Endothelial cell of umbilical vein (primary cell): ENCODE results near the gene CAMK2N1. TPM values are rescaled to one million over a fixed set of nuclear protein-coding genes. Genes with fewer than 3 reads are reported as not detected.

Experiments
- BruUV-seq: library from RNA; stranded (reverse); fragments of 400-500 nt; replicated peaks from 2 replicates; lab custom pipeline; 2021; lab: Mats Ljungman, UMichigan
- CTCF ChIA-PET: fragments of 300-600, 350-600 bp; sonication (Branson Sonifier 250); formaldehyde crosslinking; loops from one replicate; lab custom pipeline; 2021; ENCODE audit warnings: antibody characterized with exemption, inconsistent platforms; lab: Charles Lee
- POLR2A ChIA-PET: fragments of 300-600, 350-600 bp; sonication (Branson Sonifier 250); formaldehyde crosslinking; loops from one replicate; lab custom pipeline; 2021; ENCODE audit warnings: antibody characterized with exemption, inconsistent platforms; lab: Charles Lee
- DNase-seq: peaks from one replicate; pipeline ENCODE4 v3.0.0-alpha.2; 2011; ENCODE audit warnings: low read depth, low spot score
- FAIRE-seq: peaks from 2 replicates; lab custom pipeline; 2011; peaks lifted over from hg19 to GRCh38; lab: Jason Lieb, UNC
- H2AFZ ChIP-seq: 2 replicates; pipeline ENCODE4 v1.6.0; 2012; ENCODE audit warnings: low read depth, low read length, control low read depth, inconsistent platforms
- H3K27ac ChIP-seq: 2 replicates; pipeline ENCODE4 v1.5.1; 2011; ENCODE audit warnings: low read depth, mild to moderate bottlenecking, control low read depth, low read length, moderate library complexity; ENCODE audit not compliant: insufficient read depth
- H3K27me3 ChIP-seq, 2 experiments: 2 replicates each; pipeline versions ENCODE4 v1.6.0 to v1.6.1; 2011; ENCODE audit warnings: low read length in 2 of 2, mixed read lengths in 1 of 2; ENCODE audit not compliant: control insufficient read depth in 2 of 2, insufficient read depth in 2 of 2
- H3K36me3 ChIP-seq, 2 experiments: 2 replicates in 1 of 2; 3 replicates in 1 of 2; pipeline ENCODE4 v1.5.1; 2011; ENCODE audit warnings: low read length in 2 of 2, mild to moderate bottlenecking in 1 of 2, moderate library complexity in 1 of 2; ENCODE audit not compliant: control insufficient read depth in 2 of 2, insufficient read depth in 2 of 2; ENCODE audit errors: extremely low read depth in 1 of 2
- H3K4me1 ChIP-seq: 3 replicates; pipeline ENCODE4 v1.5.1; 2011; ENCODE audit warnings: mild to moderate bottlenecking, low read length; ENCODE audit not compliant: control insufficient read depth, insufficient read depth; ENCODE audit errors: extremely low read depth
- H3K4me2 ChIP-seq: 2 replicates; pipeline ENCODE4 v1.6.1; 2011; ENCODE audit warnings: low read length, control low read depth, mixed read lengths; ENCODE audit not compliant: insufficient read depth
- H3K4me3 ChIP-seq, 3 experiments: fragments of 200-600 bp in 1 of 3; sonication (generic), shearing (Covaris generic) in 1 of 3; replicated peaks in 1 of 3; 2 replicates each; pipeline ENCODE4 v1.5.1; 2011 to 2016; ENCODE audit warnings: control low read depth in 3 of 3, low read length in 3 of 3, mild to moderate bottlenecking in 2 of 3, inconsistent platforms in 1 of 3, low read depth in 1 of 3, moderate library complexity in 1 of 3; ENCODE audit not compliant: insufficient read depth in 1 of 3
- H3K79me2 ChIP-seq: 2 replicates; pipeline ENCODE4 v1.6.0; 2012; ENCODE audit warnings: low read length, inconsistent platforms; ENCODE audit not compliant: control insufficient read depth, insufficient read depth
- H3K9ac ChIP-seq: replicated peaks from 2 replicates; pipeline ENCODE3; 2011; ENCODE audit warnings: low read length, control low read depth; ENCODE audit not compliant: insufficient read depth; ENCODE audit errors: extremely low read depth
- H3K9me1 ChIP-seq: replicated peaks from 3 replicates; pipeline ENCODE4 v1.6.0; 2011; ENCODE audit warnings: mild to moderate bottlenecking, low read length; ENCODE audit not compliant: control insufficient read depth, insufficient read depth; ENCODE audit errors: extremely low read depth
- H3K9me3 ChIP-seq: replicated peaks from 2 replicates; pipeline ENCODE4 v1.5.1; 2012; ENCODE audit warnings: low read length, inconsistent platforms; ENCODE audit not compliant: control insufficient read depth, insufficient read depth
- H4K20me1 ChIP-seq: replicated peaks from 2 replicates; pipeline ENCODE3; 2011; ENCODE audit warnings: mild to moderate bottlenecking, low read length; ENCODE audit not compliant: control insufficient read depth, insufficient read depth; ENCODE audit errors: extremely low read depth
- CTCF ChIP-seq, 2 donors: IDR thresholded peaks; 1 replicate in 1 of 2; 2 replicates in 1 of 2; pipeline ENCODE4 v1.5.1; 2011; ENCODE audit warnings: low read length in 2 of 2, mild to moderate bottlenecking in 2 of 2, moderate library complexity in 2 of 2, control low read depth in 1 of 2, inconsistent platforms in 1 of 2, low read depth in 1 of 2; ENCODE audit not compliant: insufficient read depth in 1 of 2; ENCODE audit errors: extremely low read depth in 1 of 2
- FOS ChIP-seq: IDR thresholded peaks from 2 replicates; pipeline ENCODE4 v1.6.1; 2011; ENCODE audit warnings: mild to moderate bottlenecking, low read length, moderate library complexity, borderline replicate concordance; ENCODE audit not compliant: insufficient read depth
- GATA2 ChIP-seq: IDR thresholded peaks from 2 replicates; pipeline ENCODE4 v1.7.0; 2011; ENCODE audit warnings: low read depth, mild to moderate bottlenecking, moderate library complexity, mixed read lengths, low read length; ENCODE audit not compliant: insufficient read length, insufficient read depth
- JUN ChIP-seq: IDR thresholded peaks from 2 replicates; pipeline ENCODE4 v1.6.1; 2011; ENCODE audit warnings: borderline replicate concordance, low read depth; ENCODE audit not compliant: insufficient read length, insufficient read depth
- MYC ChIP-seq: IDR thresholded peaks from one replicate; pipeline ENCODE4 v1.6.1; 2011; ENCODE audit warnings: mild to moderate bottlenecking, low read depth, low read length
- POLR2A ChIP-seq: IDR thresholded peaks from 2 replicates; pipeline ENCODE4 v1.6.1; 2012; ENCODE audit warnings: low read depth, mild to moderate bottlenecking, control low read depth, low read length
- POLR2AphosphoS5 ChIP-seq: IDR thresholded peaks from 2 replicates; pipeline ENCODE4 v1.6.1; 2012; ENCODE audit warnings: low read depth, mild to moderate bottlenecking, control low read depth, low read length, moderate library complexity; ENCODE audit not compliant: insufficient read depth
- dilution Hi-C: fragments of 300-500 bp; cut with MboI; formaldehyde crosslinking; loops from one replicate; pipeline ENCODE4 v1.15.0; 2019; ENCODE audit warnings: low sequenced_read_pairs; ENCODE audit not compliant: extremely low pct_ligation_motif_present
- intact Hi-C: fragments of 100-400 bp; cut with micrococcal nuclease; formaldehyde crosslinking; loops from one replicate; pipeline ENCODE4 v1.10.0; 2022
- polyA plus RNA-seq, 4 experiments: library from polyadenylated mRNA; depleted of rRNA in 3 of 4; stranded (reverse) in 3 of 4; unstranded in 1 of 4; fragments of >200 nt; gene quantifications; 2 replicates each; pipeline versions ENCODE4 v1.2.1 to v1.2.3, GENCODE V29; 2011 to 2012; ENCODE audit warnings: missing spikeins in 1 of 4
- total RNA-seq: library from RNA; stranded (reverse); gene quantifications from 2 replicates; pipeline ENCODE4 v1.2.3, GENCODE V29; 2021
- TF ChIP-seq, protein P1 (sequence below): IDR thresholded peaks from 2 replicates; pipeline ENCODE4 v1.6.1; 2011; ENCODE audit not compliant: insufficient read depth, insufficient read length

The CAMK2N1 gene
- total and polyA plus RNA-seq, 2 donors (not counting 3 experiments of a cell fraction or from before 2014, with no cell fraction given) = 3.3 to 18.3 TPM

DNA sequence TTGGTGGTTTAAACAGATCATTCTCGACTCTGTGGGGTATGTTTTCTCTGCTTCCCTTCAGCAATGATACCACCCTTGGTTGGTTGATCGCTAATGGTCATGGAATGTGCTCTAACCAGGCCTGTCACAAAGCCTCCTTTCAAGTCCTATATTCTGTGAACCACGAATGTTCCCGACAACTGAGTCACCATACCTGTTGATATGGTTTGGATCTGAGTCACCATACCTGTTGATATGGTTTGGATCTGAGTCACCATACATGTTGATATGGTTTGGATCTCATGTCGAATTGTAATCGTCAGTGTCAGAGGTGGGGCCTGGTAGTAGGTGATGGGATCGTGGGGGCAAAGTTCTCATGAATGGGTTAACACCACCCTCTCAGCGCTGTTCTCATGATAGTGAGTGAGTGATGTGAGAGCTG, 10.2 kb upstream of the CAMK2N1 start:
- H3K4me2 ChIP-seq = no peak overlapping the region
- DNase-seq = no peak
- ChIA-PET CTCF (interaction anchor here (6.7 kb wide), 1 partner anchor 117 kb away, joined by 60 read pairs; no protein-coding TSS in a partner anchor), POLR2A (no interaction called here)
- no peaks in the 10 kb centered on the region for H4K20me1 ChIP-seq
- H3K27ac ChIP-seq = no peak overlapping the region
- H3K9me3 ChIP-seq = no peaks in the 10 kb centered on the region
- TF ChIP-seq CTCF (IDR thresholded peaks at IDR 0.05; ENCODE audit: extremely low read depth in 1 of 2, insufficient read depth in 1 of 2, low read depth in 1 of 2, low read length in 2 of 2) (no peak), MYC (no peak), POLR2AphosphoS5 (no peak), JUN (peak; percentile 24)
- intact Hi-C loops = loop anchor here (10.0 kb wide), 1 partner anchor 611 kb away; the partner anchor contains the start of gene OTUD3
- H3K4me3 ChIP-seq = no peak overlapping the region
- no peak for FAIRE-seq
- dilution Hi-C loops = no loop called here
- no peak overlapping the region for H3K9ac ChIP-seq
- peaks cover 23% of the 10 kb centered on the region for H3K4me1 ChIP-seq
- H3K36me3 ChIP-seq = peaks cover 0 to 17% of the 10 kb centered on the region in 2 experiments
- no TSS peak for BruUV-seq
- no peaks in the 10 kb centered on the region for H3K27me3 ChIP-seq
- no peak overlapping the region for H2AFZ ChIP-seq
- no peaks in the 10 kb centered on the region for H3K9me1 ChIP-seq
- no peaks in the 10 kb centered on the region for H3K79me2 ChIP-seq

- H3K9me3 ChIP-seq = no peaks in the 10 kb centered on the region
- FAIRE-seq = no peak
- POLR2A ChIA-PET = no interaction called here
- peak overlapping the region; percentile 90 for H3K27ac ChIP-seq
- no TSS peak for BruUV-seq
- H3K27me3 ChIP-seq = no peaks in the 10 kb centered on the region
- dilution Hi-C loops = no loop called here
- no peaks in the 10 kb centered on the region for H4K20me1 ChIP-seq
- H3K4me2 ChIP-seq = peak overlapping the region; percentile 57
- no peak overlapping the region for H2AFZ ChIP-seq
- peaks cover 0 to 11% of the 10 kb centered on the region in 2 experiments for H3K36me3 ChIP-seq
- peaks cover 23% of the 10 kb centered on the region for H3K4me1 ChIP-seq
- CTCF ChIA-PET = interaction anchor here (1.7 to 6.7 kb wide), 7 partner anchors 10 to 279 kb away, joined by 4 to 81 read pairs (median 18); partner anchors contain the start of genes CAMK2N1 and MUL1
- H3K9me1 ChIP-seq = no peaks in the 10 kb centered on the region
- H3K9ac ChIP-seq = no peak overlapping the region
- intact Hi-C loops = loop anchor here (2.0 to 10.0 kb wide), 2 partner anchors 69 to 611 kb away; partner anchors contain the start of gene OTUD3
- H3K4me3 ChIP-seq = no peak overlapping the region
- TF ChIP-seq, protein P1, sequence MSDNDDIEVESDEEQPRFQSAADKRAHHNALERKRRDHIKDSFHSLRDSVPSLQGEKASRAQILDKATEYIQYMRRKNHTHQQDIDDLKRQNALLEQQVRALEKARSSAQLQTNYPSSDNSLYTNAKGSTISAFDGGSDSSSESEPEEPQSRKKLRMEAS = no peak
- no peak for TF ChIP-seq MYC
- no peak for TF ChIP-seq POLR2AphosphoS5
- TF ChIP-seq FOS = no peak
- peak; percentile 6 for TF ChIP-seq POLR2A
- no peak for TF ChIP-seq GATA2
- DNase-seq = no peak
- no peaks in the 10 kb centered on the region for H3K79me2 ChIP-seq
Measured at GRCh38 chr1:20495661-20496060, 9.7 kb upstream of the CAMK2N1 start.
